Activated CD4-positive, alpha-beta memory T cell treated with anti-CD3 and anti-CD28 coated beads, Interleukin-2, amount 10 ng/mL, durations not matched to agents 7 days and 5 days (primary cell): ENCODE data around the gene ACYP2. TPM values are rescaled to one million over a fixed set of nuclear protein-coding genes. Genes with fewer than 3 reads are reported as not detected.

Experiments used
- CTCF ChIA-PET: fragments of 350-600 bp; sonication (Branson Sonifier 250); formaldehyde crosslinking; loops from one replicate; lab custom pipeline; 2021; ENCODE audit warnings: antibody characterized with exemption, inconsistent platforms; lab: Charles Lee
- POLR2A ChIA-PET: fragments of 350-600 bp; sonication (Branson Sonifier 250); formaldehyde crosslinking; loops from one replicate; lab custom pipeline; 2021; ENCODE audit warnings: antibody characterized with exemption; lab: Charles Lee
- DNase-seq: peaks from one replicate; pipeline ENCODE4 v3.0.0-alpha.2; 2020
- H3K27ac Mint-ChIP-seq: one replicate; pipeline ENCODE4 v1.8.0; 2021; ENCODE audit warnings: mild to moderate bottlenecking, mixed read lengths
- H3K27me3 Mint-ChIP-seq: one replicate; pipeline ENCODE4 v1.8.0; 2021; ENCODE audit warnings: mixed read lengths
- H3K36me3 Mint-ChIP-seq: one replicate; pipeline ENCODE4 v1.8.0; 2021; ENCODE audit warnings: low read depth, mixed read lengths
- H3K4me1 Mint-ChIP-seq: one replicate; pipeline ENCODE4 v1.8.0; 2021; ENCODE audit warnings: mixed read lengths
- H3K4me3 Mint-ChIP-seq: one replicate; pipeline ENCODE4 v1.8.0; 2021; ENCODE audit warnings: mild to moderate bottlenecking, mixed read lengths
- H3K9me3 Mint-ChIP-seq: one replicate; pipeline ENCODE4 v1.8.0; 2021; ENCODE audit warnings: mixed read lengths
- total RNA-seq, 2 experiments: library from RNA; stranded (reverse); gene quantifications; one replicate each; pipeline ENCODE4 v1.2.3, GENCODE V29; 2021

The ACYP2 gene
- total RNA-seq, 2 experiments from 2014 or later = 8.6 to 10.0 TPM

DNA sequence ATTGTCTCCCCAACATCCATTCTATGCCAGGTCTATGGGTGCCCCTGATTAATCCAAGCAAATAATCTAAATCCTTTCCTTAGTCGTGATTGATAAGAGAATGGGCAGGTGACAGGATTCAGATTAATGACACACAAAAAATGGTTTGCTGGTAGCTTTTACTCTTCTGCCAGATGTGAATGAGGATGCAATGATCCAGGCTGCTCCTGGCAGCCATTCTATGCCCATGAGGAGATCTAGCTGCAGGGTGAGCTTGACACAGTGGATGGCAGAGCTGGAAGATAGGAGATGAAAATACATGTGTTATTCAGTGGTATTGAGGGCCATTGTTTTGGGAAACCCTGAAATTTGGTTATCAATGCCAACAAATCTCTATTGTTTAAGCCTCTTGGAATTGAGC, 69.7 kb downstream of the ACYP2 start:
- DNase-seq = no peak
- no peak overlapping the region for H3K4me3 Mint-ChIP-seq
- H3K27ac Mint-ChIP-seq = no peak overlapping the region
- no peaks in the 10 kb centered on the region for H3K9me3 Mint-ChIP-seq
- H3K27me3 Mint-ChIP-seq = no peaks in the 10 kb centered on the region
- ChIA-PET CTCF (no interaction called here), POLR2A (no interaction called here)
- no peaks in the 10 kb centered on the region for H3K4me1 Mint-ChIP-seq
- H3K36me3 Mint-ChIP-seq = no peaks in the 10 kb centered on the region

DNA sequence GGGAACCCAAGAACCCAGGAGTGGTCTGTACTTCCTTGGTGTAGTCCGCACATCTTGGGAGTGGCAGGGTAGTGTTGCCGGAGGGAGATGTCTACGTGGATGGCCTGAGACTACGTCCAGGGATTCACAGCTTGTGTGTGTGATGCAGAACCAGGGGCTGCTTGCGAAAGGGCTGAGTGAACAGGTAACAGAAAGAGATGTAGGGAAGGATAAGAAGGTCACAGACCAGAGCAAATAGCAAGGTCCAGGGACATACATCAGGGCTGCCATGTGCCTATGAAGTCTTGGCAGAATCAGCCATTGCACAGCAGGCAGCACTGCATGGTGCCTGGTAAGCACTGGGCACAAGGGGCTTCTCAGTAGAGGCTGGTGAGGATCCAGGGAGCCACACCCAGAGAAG, 71.9 kb downstream of the ACYP2 start:
- Mint-ChIP-seq H3K9me3 (no peaks in the 10 kb centered on the region), H3K27me3 (no peaks in the 10 kb centered on the region), H3K27ac (no peak overlapping the region), H3K36me3 (no peaks in the 10 kb centered on the region), H3K4me1 (no peaks in the 10 kb centered on the region), H3K4me3 (no peak overlapping the region)
- POLR2A ChIA-PET = no interaction called here
- DNase-seq = no peak
- CTCF ChIA-PET = no interaction called here

DNA sequence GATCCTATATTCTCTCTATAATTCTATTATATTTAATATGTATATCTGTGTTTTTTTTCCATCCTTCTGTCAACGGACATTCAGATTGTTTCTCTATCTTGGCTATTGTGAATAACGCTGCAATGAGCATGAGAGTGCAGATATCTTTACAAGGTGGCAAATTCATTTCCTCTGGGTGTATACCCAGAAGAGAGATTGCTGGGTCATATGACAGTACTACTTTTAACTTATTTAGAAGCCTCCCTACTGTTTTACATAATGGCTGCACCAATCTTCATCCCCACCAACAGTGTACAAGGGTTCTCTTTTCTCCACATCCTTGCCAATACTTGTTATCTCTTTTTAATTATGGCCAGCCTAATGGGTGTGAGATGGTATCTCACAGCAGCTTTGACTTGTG, 74.1 kb downstream of the ACYP2 start:
- no peaks in the 10 kb centered on the region for H3K27me3 Mint-ChIP-seq
- no peaks in the 10 kb centered on the region for H3K4me1 Mint-ChIP-seq
- H3K27ac Mint-ChIP-seq = no peak overlapping the region
- DNase-seq = no peak
- no peaks in the 10 kb centered on the region for H3K9me3 Mint-ChIP-seq
- H3K36me3 Mint-ChIP-seq = no peaks in the 10 kb centered on the region
- ChIA-PET CTCF (no interaction called here), POLR2A (no interaction called here)
- no peak overlapping the region for H3K4me3 Mint-ChIP-seq

DNA sequence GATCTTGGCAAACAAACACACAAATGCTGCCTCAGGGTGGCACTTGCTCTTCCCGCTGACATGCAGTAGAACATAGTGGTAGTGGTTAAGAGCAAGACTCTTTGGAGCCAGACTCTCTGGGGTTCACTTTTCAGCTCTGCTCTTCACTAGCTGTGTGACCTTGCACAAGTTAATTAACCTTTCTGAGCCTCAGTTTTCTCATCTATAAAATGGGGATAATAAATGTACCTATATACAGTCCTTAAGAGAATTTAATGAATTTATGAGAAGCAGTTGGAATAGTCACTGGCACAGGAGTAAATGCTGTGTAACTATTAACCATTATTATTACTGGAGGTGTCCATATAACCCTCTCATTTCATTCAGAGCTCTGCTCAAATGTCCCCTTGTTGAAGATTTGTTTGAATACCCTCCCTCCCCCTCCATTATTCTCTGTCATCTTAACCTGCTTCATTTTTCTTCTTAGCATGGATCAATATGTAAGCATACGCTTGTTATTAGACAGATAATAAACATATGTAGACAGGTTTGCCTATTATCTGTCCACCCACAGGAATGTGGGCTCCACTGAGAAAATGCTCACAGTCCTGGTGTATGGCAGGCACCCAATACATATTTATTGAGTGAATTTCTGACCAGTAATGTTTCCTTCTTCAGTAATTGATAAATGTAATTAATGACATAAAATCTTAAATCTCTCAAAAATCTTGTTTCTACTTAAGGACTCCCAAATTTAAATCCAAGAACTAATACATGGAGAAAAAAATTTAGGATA, 76.1 kb downstream of the ACYP2 start:
- Mint-ChIP-seq H3K36me3 (no peaks in the 10 kb centered on the region), H3K27me3 (no peaks in the 10 kb centered on the region), H3K4me1 (no peaks in the 10 kb centered on the region), H3K9me3 (no peaks in the 10 kb centered on the region), H3K4me3 (no peak overlapping the region), H3K27ac (no peak overlapping the region)
- POLR2A ChIA-PET = no interaction called here
- CTCF ChIA-PET = no interaction called here
- DNase-seq = no peak

- Mint-ChIP-seq H3K4me3 (no peak overlapping the region), H3K36me3 (no peaks in the 10 kb centered on the region), H3K27me3 (no peaks in the 10 kb centered on the region), H3K9me3 (no peaks in the 10 kb centered on the region), H3K4me1 (no peaks in the 10 kb centered on the region), H3K27ac (no peak overlapping the region)
- ChIA-PET CTCF (no interaction called here), POLR2A (interaction anchor here (0.6 kb wide), 1 partner anchor 71 kb away, joined by 3 read pairs; no protein-coding TSS in a partner anchor)
- DNase-seq = no peak
Observed at GRCh38 chr2:54194761-54195750, 79.6 kb downstream of the ACYP2 start.

DNA sequence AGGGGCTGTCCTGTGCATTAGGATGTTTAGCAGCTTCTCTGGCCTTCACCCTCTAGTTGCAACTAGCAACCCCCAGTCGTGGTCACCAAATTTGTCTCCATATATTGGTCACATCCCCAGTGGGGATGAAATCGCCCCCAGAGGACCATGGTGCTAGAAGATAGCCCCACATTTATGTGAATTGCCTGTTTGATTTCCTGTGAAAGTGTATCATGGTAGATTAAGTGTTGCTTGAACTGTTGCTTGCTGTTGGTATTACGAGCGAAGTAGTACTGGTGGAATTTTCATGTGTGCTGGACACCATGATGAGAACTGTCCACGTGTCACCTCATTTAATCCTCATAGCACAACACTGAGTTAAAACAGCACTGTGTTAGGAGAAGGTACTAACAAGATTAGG, 81.2 kb downstream of the ACYP2 start:
- DNase-seq = no peak
- ChIA-PET CTCF (interaction anchor here (1.5 kb wide), 1 partner anchor 9 kb away, joined by 3 read pairs; no protein-coding TSS in a partner anchor), POLR2A (no interaction called here)

DNA sequence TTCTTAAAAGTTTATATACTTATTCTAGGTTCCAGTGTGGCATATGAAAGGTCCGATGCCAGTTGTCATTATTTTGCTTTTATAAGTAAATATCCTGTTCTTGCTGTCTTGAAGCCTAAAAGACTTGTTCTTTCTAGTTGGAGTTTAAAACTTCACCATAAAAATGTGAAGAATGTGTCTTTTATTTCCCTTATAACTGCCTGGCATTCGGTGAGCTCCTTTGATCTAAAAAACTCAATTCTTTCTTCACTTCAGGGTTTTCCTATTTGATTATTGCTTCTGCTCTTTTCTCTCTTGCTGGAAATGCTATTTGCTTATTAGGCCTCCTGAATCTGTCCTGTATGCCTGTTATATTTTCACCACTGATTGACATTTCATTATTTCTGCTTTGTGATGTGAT, 89.1 kb downstream of the ACYP2 start:
- Mint-ChIP-seq H3K9me3 (no peaks in the 10 kb centered on the region), H3K27me3 (no peaks in the 10 kb centered on the region), H3K4me3 (no peak overlapping the region), H3K4me1 (no peaks in the 10 kb centered on the region), H3K36me3 (no peaks in the 10 kb centered on the region), H3K27ac (no peak overlapping the region)
- CTCF ChIA-PET = no interaction called here
- POLR2A ChIA-PET = no interaction called here
- DNase-seq = no peak

More for the DNA sequence above, 81.2 kb downstream of the ACYP2 start:
- no peaks in the 10 kb centered on the region for H3K27me3 Mint-ChIP-seq
- no peak overlapping the region for H3K27ac Mint-ChIP-seq
- no peaks in the 10 kb centered on the region for H3K9me3 Mint-ChIP-seq
- H3K36me3 Mint-ChIP-seq = no peaks in the 10 kb centered on the region
- no peaks in the 10 kb centered on the region for H3K4me1 Mint-ChIP-seq
- H3K4me3 Mint-ChIP-seq = no peak overlapping the region

- no peaks in the 10 kb centered on the region for H3K9me3 Mint-ChIP-seq
- no peaks in the 10 kb centered on the region for H3K27me3 Mint-ChIP-seq
- no peak overlapping the region for H3K27ac Mint-ChIP-seq
- POLR2A ChIA-PET = no interaction called here
- no peak overlapping the region for H3K4me3 Mint-ChIP-seq
- H3K4me1 Mint-ChIP-seq = no peaks in the 10 kb centered on the region
- no peak for DNase-seq
- CTCF ChIA-PET = interaction anchor here (1.2 to 1.6 kb wide), 2 partner anchors 9 to 16 kb away, joined by 3 to 4 read pairs; no protein-coding TSS in a partner anchor
- no peaks in the 10 kb centered on the region for H3K36me3 Mint-ChIP-seq
Observed at GRCh38 chr2:54206596-54206995, 91.2 kb downstream of the ACYP2 start.

- no peaks in the 10 kb centered on the region for H3K36me3 Mint-ChIP-seq
- DNase-seq = no peak
- no peaks in the 10 kb centered on the region for H3K27me3 Mint-ChIP-seq
- ChIA-PET POLR2A (interaction anchor here (0.6 kb wide), 2 partner anchors 171 to 192 kb away, joined by 3 read pairs; no protein-coding TSS in a partner anchor), CTCF (interaction anchor here (0.7 to 1.6 kb wide), 3 partner anchors 15 to 516 kb away, joined by 3 to 4 read pairs (median 3); no protein-coding TSS in a partner anchor)
- no peak overlapping the region for H3K27ac Mint-ChIP-seq
- no peaks in the 10 kb centered on the region for H3K9me3 Mint-ChIP-seq
- no peaks in the 10 kb centered on the region for H3K4me1 Mint-ChIP-seq
- no peak overlapping the region for H3K4me3 Mint-ChIP-seq
Observed at GRCh38 chr2:54207666-54208195, 92.3 kb downstream of the ACYP2 start.

- Mint-ChIP-seq H3K4me3 (no peak overlapping the region), H3K4me1 (no peaks in the 10 kb centered on the region), H3K9me3 (no peaks in the 10 kb centered on the region), H3K27ac (no peak overlapping the region), H3K36me3 (no peaks in the 10 kb centered on the region), H3K27me3 (no peaks in the 10 kb centered on the region)
- no peak for DNase-seq
- POLR2A ChIA-PET = interaction anchor here (0.6 kb wide), 2 partner anchors 170 to 191 kb away, joined by 3 read pairs; no protein-coding TSS in a partner anchor
- CTCF ChIA-PET = interaction anchor here (0.7 kb wide), 3 partner anchors 225 to 515 kb away, joined by 3 read pairs; no protein-coding TSS in a partner anchor
Observed at GRCh38 chr2:54208364-54209240, 93.2 kb downstream of the ACYP2 start.

DNA sequence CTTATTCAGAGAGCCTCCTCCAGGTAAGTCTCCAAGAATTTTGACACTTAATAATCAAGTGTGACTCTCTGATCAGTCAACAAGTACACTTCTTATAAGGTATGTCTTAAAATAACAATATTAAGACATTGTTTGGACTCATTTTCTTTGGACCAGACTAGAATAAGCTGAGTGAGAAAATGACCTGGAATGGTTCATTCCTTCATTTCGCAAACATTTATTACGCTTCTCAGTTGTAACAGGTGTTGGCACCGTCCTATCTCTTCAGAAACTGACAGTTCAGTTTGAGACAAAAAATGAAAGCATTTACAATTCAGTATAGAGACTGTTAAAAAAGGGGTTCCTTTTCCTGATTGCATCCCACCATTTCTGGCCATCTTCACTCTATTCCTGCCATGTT, 94.0 kb downstream of the ACYP2 start:
- H3K4me1 Mint-ChIP-seq = no peaks in the 10 kb centered on the region
- H3K27ac Mint-ChIP-seq = no peak overlapping the region
- no peak for DNase-seq
- ChIA-PET CTCF (interaction anchor here (0.7 kb wide), 1 partner anchor 224 kb away, joined by 3 read pairs; no protein-coding TSS in a partner anchor), POLR2A (no interaction called here)
- H3K9me3 Mint-ChIP-seq = peaks cover 4% of the 10 kb centered on the region
- no peaks in the 10 kb centered on the region for H3K27me3 Mint-ChIP-seq
- H3K4me3 Mint-ChIP-seq = no peak overlapping the region
- peaks cover 4% of the 10 kb centered on the region for H3K36me3 Mint-ChIP-seq

DNA sequence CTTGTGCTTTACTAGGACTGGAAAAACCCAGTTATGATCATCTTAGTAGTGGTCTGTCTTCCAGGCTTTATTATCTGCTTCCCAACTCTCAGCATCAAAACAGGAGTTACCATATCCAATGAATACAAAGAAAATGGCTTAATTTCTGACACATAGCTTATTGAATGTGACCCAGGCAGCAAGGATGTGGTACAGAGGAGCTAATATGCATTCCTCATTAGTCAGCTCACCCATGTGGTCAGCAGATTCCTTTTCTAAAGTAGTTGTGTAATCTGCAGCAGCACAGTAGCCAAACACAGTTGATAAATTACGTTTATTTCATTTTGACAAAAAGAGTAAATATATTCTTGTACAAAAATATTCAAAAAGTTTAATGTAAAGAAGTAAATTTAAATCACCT, 97.0 kb downstream of the ACYP2 start:
- H3K4me3 Mint-ChIP-seq = no peak overlapping the region
- DNase-seq = no peak
- no peak overlapping the region for H3K27ac Mint-ChIP-seq
- CTCF ChIA-PET = no interaction called here
- peaks cover 4% of the 10 kb centered on the region for H3K36me3 Mint-ChIP-seq
- H3K27me3 Mint-ChIP-seq = no peaks in the 10 kb centered on the region
- H3K4me1 Mint-ChIP-seq = no peaks in the 10 kb centered on the region
- POLR2A ChIA-PET = no interaction called here
- peaks cover 9% of the 10 kb centered on the region for H3K9me3 Mint-ChIP-seq
